HAP-1 (cell line): ENCODE measurements around the gene FERMT2.

Experiments used
- DNase-seq, 2 experiments: peaks; one replicate each; pipeline ENCODE4 v3.0.0-alpha.2; 2016 to 2020; ENCODE audit warnings: low spot score in 2 of 2
- H3K27me3 ChIP-seq: fragments of 250-450 bp; sonication (Bioruptor Pico); 2 replicates; pipeline ENCODE4 v1.5.1; 2020; ENCODE audit warnings: low read depth, mild to moderate bottlenecking, moderate library complexity
- H3K36me3 ChIP-seq: fragments of 250-450 bp; sonication (Bioruptor Pico); replicated peaks from 2 replicates; pipeline ENCODE4 v1.5.1; 2020; ENCODE audit warnings: mild to moderate bottlenecking
- H3K4me1 ChIP-seq: fragments of 250-450 bp; sonication (Bioruptor Pico); 2 replicates; pipeline ENCODE4 v1.5.1; 2020; ENCODE audit warnings: mild to moderate bottlenecking
- H3K4me3 ChIP-seq: fragments of 250-450 bp; sonication (Bioruptor Pico); 2 replicates; pipeline ENCODE4 v1.5.1; 2020; ENCODE audit warnings: mild to moderate bottlenecking, moderate library complexity
- H3K9me3 ChIP-seq: fragments of 250-450 bp; sonication (Bioruptor Pico); 2 replicates; pipeline ENCODE4 v1.5.1; 2020; ENCODE audit warnings: mild to moderate bottlenecking, moderate library complexity
- in situ Hi-C: fragments of 300-500 bp; cut with MboI; formaldehyde crosslinking; loops from 3 replicates; pipeline ENCODE4 v1.14.3; 2020; ENCODE audit warnings: low sequenced_read_pairs, inconsistent platforms, mixed read lengths

The FERMT2 gene

DNA sequence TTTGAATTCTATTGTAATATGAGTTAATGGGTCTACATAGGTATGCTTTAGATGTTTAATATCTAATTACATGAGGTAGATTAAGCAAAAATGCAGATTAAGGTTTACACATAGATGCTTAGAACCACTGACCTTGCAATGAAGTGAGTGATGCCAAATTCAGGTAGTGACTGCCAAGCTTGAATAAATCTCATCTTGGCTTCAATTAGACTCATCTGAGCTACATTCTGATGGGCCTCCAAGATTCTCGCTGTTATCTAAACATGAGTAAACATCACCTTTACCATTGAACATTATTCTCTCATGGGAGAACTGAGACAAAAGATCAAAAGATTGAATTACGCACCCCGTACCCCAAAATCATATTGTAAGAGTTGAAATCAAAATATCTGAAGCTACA, 90.6 kb downstream of the FERMT2 start:
- H3K27me3 ChIP-seq: no peaks in the 10 kb centered on the region
- H3K36me3 ChIP-seq: peaks cover 45% of the 10 kb centered on the region
- no peak for DNase-seq
- H3K4me1 ChIP-seq: peaks cover 32% of the 10 kb centered on the region
- no peak overlapping the region for H3K4me3 ChIP-seq
- no peaks in the 10 kb centered on the region for H3K9me3 ChIP-seq
- in situ Hi-C loops: no loop called here

DNA sequence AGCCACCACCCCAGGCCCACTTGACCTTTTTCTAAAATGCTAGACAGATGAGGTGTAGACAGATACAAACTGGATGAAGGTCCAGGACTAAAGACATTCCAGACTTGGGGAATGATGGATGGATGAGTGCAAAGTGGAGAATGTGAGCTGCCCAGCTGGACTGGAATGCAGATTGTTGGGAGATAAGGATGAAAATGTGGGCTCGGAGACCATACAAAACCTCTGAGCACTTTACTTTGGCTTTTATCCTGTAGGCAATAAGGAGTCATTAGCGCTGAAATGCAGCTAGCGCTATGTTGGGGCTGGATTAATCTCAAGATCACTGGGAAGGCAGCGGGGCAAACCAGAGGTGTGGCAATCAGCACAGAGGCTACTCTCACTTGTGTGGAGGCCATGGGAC, 94.7 kb downstream of the FERMT2 start:
- no peak overlapping the region for H3K4me3 ChIP-seq
- no peaks in the 10 kb centered on the region for H3K27me3 ChIP-seq
- DNase-seq: no peak
- H3K4me1 ChIP-seq: peaks cover 12% of the 10 kb centered on the region
- in situ Hi-C loops: no loop called here
- peaks cover 24% of the 10 kb centered on the region for H3K36me3 ChIP-seq
- no peaks in the 10 kb centered on the region for H3K9me3 ChIP-seq

DNA sequence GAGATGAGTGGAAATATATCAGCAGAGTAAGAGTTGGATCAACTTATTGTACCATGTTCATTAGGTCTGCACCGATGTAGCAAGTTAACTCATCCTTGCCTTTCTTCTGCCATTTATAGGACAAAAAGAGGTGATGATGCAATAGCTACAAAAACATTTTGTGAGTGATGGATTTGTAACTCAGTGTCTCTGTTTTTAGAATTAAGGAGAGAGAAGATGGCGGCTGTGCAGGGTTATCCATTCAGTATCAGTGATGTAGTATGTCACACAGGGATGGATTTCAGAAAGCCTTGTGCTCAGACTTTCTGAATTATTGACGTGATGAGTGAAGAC, 97.4 kb downstream of the FERMT2 start:
- peaks cover 12% of the 10 kb centered on the region for H3K4me1 ChIP-seq
- H3K9me3 ChIP-seq: no peaks in the 10 kb centered on the region
- H3K36me3 ChIP-seq: peaks cover 5% of the 10 kb centered on the region
- H3K27me3 ChIP-seq: no peaks in the 10 kb centered on the region
- DNase-seq: no peak
- no peak overlapping the region for H3K4me3 ChIP-seq
- in situ Hi-C loops: no loop called here

DNA sequence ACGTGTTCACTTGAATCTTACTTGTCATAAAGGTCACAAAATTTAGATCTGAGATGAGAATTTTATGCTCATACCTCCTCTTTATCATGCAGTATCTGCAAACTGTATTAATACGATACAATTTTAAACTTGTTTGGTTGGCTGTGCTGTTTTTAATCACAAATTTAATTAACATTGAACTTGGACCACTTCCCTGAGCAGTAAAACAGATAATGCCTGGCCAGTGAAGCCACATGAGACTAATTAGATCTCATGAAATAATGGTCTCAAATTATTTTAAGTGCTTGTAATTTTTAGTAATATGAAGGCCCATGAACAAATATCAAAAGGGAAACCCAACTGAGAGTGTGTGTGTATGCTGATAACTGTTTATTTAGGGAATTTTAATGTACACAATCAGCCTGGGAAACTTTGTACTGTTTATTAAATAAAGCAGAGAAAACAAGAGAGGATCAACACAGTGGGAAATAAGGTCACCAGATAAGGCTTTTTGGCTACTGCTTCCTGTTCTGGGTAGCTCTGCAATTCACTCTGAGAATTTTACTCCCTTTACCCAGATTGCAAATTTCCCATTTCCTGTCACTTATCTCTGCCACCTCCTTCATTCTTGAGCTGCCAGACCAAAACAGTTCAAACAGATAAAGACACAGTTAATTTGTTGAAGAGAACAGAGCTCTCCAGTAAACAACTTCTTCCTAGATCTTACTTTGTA, 97.9 kb downstream of the FERMT2 start:
- Histone ChIP-seq H3K9me3 (no peaks in the 10 kb centered on the region), H3K4me3 (no peak overlapping the region), H3K4me1 (peaks cover 7% of the 10 kb centered on the region), H3K27me3 (no peaks in the 10 kb centered on the region), H3K36me3 (peaks cover under 1% of the 10 kb centered on the region; the same call in 1 of the 2 replicates)
- in situ Hi-C loops: no loop called here
- no peak for DNase-seq

DNA sequence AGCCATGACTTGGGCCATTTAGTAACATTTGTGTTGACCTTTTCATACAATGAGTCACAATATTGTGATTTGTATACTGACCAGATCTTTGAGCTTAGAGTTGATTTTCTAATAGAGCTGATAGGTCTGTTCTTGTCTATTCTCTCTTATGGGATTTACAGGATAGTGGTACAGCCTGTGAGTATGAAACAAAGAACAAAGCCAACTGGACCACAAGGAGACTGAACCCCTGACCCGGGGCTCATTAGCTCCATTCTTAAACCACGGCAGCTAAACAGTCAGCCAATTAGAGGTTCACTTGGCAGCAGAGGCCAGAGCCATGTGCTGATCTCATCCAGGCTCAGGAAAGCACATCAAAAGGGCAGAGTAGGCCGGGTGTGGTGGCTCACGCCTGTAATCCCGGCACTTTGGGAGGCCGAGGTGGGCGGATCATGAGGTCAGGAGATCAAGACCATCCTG, 100.4 kb downstream of the FERMT2 start:
- H3K36me3 ChIP-seq: no peaks in the 10 kb centered on the region
- no peak for DNase-seq
- in situ Hi-C loops: no loop called here
- H3K9me3 ChIP-seq: no peaks in the 10 kb centered on the region
- H3K27me3 ChIP-seq: no peaks in the 10 kb centered on the region
- H3K4me3 ChIP-seq: no peak overlapping the region
- no peaks in the 10 kb centered on the region for H3K4me1 ChIP-seq

DNA sequence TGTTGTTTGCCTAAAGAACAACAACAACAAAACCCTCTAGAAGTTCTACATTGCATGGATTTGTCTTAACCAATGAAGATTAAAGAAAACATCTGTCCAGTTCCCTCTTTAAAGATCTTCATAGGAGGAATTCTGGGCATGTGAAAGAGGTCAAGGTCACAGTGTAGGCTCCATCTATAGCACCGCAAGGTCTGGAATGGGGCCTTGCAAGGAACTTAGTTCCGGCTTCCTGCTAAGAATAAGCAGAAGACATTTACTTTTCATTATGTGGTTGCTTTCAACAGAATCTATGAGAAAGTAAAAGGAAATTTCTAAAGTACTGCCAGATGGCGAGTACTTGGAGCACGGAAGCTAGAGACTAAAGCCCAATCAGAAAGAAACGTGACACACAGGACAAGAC, 102.2 kb downstream of the FERMT2 start:
- in situ Hi-C loops: no loop called here

DNA sequence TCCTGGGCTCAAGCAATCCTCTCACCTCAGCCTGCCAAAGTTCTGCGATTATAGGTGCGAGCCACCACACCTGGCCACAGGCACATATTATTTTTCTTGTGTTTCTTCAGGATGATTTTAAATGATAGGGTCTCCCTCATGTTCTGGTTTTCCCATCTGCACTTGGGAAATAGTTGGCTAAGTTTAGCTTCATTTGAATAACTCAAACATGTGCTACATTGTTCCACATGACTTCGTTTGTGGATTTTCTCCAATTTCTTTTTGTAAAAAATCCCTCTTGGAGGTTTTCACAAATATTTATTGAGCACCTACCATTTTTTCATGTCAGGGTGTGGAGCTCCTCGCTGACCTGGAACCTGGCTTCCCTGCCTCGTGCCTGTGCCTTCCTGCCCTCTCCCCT, 104.3 kb downstream of the FERMT2 start:
- Histone ChIP-seq H3K4me1 (peaks cover 5% of the 10 kb centered on the region), H3K9me3 (no peaks in the 10 kb centered on the region), H3K27me3 (no peaks in the 10 kb centered on the region), H3K36me3 (no peaks in the 10 kb centered on the region), H3K4me3 (no peak overlapping the region)
- in situ Hi-C loops: no loop called here
- no peak for DNase-seq

More for the DNA sequence above, 102.2 kb downstream of the FERMT2 start:
- H3K27me3 ChIP-seq: no peaks in the 10 kb centered on the region
- peaks cover 5% of the 10 kb centered on the region for H3K4me1 ChIP-seq
- H3K36me3 ChIP-seq: no peaks in the 10 kb centered on the region
- no peak for DNase-seq
- no peaks in the 10 kb centered on the region for H3K9me3 ChIP-seq
- H3K4me3 ChIP-seq: no peak overlapping the region

DNA sequence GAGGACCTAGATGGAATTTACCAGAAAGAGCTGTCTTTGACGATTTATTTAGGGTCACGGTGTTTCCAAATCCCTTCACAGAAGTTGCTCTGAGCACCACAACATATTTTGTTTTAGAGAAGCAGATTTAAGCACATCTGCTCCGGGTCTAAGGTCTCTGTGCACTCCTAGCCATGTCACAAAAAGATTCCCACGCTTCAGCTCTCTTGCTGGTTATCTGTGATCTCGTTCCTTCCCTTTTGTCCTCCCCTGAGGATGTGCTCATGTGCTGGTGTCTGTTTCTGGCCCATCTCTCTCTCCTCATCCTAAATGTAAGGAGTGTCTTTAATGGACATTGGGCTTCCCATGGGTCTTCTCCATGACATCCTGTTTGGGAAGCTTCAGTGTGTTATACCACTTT, 105.8 kb downstream of the FERMT2 start:
- peaks cover 5% of the 10 kb centered on the region for H3K4me1 ChIP-seq
- H3K9me3 ChIP-seq: no peaks in the 10 kb centered on the region
- no peak overlapping the region for H3K4me3 ChIP-seq
- H3K27me3 ChIP-seq: no peaks in the 10 kb centered on the region
- in situ Hi-C loops: no loop called here
- no peaks in the 10 kb centered on the region for H3K36me3 ChIP-seq
- DNase-seq: no peak

DNA sequence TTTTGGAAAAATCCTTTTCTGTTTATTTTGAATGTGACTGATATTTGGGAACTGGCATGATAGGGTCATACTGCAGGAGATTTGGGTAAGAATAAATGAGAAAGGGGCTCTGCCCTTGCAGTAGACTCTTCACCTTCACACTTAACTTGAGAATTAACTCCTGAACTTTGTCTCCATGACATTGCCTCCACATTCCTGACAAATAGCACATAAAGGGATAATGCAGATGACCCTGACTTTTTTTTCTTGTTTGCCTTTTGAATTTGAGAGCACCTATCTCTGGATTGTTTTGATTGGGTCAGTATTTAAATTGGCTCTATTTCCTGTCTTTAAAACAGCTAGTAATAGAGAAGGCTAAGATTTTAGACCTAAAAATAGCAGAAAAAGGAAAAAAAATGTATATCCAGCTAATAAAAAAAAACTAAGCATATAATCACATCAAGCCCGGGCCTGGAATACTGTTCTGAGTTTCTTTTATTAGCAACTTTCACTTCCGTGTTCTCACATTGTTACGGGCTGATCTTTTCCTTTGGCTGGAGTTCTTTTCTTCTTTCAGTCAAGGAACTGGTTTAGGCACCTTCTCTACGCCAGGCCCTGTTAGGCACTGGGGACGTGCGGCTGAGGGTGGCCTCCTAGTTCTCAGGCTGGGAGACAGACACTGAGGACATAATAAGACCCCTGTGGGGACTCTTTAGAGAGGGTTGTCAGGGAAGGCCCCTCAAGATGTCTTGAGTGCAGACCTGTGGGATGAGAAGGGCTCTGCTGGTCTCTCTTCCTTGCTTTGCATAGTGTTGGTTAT, 106.4 kb downstream of the FERMT2 start:
- no peak for DNase-seq
- H3K4me1 ChIP-seq: peaks cover 5% of the 10 kb centered on the region
- H3K27me3 ChIP-seq: no peaks in the 10 kb centered on the region
- H3K9me3 ChIP-seq: no peaks in the 10 kb centered on the region
- no peaks in the 10 kb centered on the region for H3K36me3 ChIP-seq
- in situ Hi-C loops: no loop called here
- no peak overlapping the region for H3K4me3 ChIP-seq

DNA sequence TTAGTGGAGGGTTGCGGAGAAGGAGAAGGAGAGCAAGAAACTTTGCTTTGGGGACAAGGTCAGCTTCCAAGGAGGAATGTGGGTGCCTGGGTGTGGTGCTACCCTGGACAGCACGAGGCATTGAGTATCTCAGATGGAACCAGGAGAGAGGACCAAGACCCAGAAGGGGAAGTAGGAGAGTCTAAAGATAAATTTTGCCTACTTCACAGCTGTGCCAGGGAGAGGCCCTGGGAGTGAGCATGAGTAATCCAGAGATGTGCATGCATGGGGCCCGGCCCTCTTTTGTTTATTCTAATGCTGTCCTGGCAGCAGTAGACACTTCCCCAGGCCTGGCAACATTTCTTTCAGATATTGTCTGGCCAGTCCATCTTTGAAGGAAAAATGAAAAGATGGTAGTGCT, 110.0 kb downstream of the FERMT2 start:
- no peak overlapping the region for H3K4me3 ChIP-seq
- DNase-seq: no peak
- in situ Hi-C loops: no loop called here

DNA sequence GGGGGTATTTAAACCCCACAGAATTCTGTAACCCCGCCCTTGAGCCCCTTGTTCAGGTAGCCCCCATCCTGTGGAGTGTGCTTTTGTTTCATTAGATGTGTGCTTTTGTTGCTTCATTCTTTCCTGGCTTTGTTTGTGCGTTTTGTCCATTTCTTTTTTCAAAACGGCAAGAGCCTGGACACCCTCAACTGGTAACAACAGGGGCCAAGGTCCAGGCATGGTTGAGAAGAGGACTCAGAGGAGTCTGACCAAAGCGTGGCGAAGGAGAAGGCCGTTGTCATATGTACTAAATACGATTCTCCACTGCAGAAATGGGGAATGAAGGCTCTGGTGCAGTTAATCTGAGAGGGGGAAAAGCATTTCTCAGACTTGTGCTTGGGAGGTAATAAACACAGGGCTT, 113.4 kb downstream of the FERMT2 start:
- H3K4me3 ChIP-seq: no peak overlapping the region
- peaks cover 9% of the 10 kb centered on the region for H3K4me1 ChIP-seq
- DNase-seq: no peak
- H3K36me3 ChIP-seq: no peaks in the 10 kb centered on the region
- in situ Hi-C loops: no loop called here
- H3K27me3 ChIP-seq: no peaks in the 10 kb centered on the region
- no peaks in the 10 kb centered on the region; the same call in 1 of the 2 replicates for H3K9me3 ChIP-seq

More for the DNA sequence above, 110.0 kb downstream of the FERMT2 start:
- Histone ChIP-seq H3K4me1 (peaks cover 5% of the 10 kb centered on the region), H3K27me3 (no peaks in the 10 kb centered on the region), H3K9me3 (no peaks in the 10 kb centered on the region; the same call in 1 of the 2 replicates), H3K36me3 (no peaks in the 10 kb centered on the region)

DNA sequence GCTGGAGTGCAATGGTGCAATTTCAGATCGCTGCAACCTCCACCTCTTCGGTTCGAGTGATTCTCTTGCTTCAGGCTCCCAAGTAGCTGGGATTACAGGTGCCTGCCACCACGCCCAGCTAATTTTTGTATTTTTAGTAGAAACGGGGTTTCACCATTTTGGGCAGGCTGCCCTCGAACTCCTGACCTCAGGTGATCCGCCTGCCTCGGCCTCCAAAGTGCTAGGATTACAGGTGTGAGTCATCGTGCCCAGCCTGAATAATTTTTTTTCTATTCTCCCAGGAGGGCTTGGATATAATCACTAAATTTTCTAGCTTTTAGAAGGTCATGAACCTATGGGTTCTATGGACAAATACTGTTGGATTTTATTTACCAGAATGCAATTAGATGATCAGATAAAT, 114.8 kb downstream of the FERMT2 start:
- Histone ChIP-seq H3K27me3 (no peaks in the 10 kb centered on the region), H3K4me1 (peaks cover 9% of the 10 kb centered on the region), H3K9me3 (no peaks in the 10 kb centered on the region; the same call in 1 of the 2 replicates), H3K36me3 (no peaks in the 10 kb centered on the region), H3K4me3 (no peak overlapping the region)
- no peak for DNase-seq
- in situ Hi-C loops: no loop called here

DNA sequence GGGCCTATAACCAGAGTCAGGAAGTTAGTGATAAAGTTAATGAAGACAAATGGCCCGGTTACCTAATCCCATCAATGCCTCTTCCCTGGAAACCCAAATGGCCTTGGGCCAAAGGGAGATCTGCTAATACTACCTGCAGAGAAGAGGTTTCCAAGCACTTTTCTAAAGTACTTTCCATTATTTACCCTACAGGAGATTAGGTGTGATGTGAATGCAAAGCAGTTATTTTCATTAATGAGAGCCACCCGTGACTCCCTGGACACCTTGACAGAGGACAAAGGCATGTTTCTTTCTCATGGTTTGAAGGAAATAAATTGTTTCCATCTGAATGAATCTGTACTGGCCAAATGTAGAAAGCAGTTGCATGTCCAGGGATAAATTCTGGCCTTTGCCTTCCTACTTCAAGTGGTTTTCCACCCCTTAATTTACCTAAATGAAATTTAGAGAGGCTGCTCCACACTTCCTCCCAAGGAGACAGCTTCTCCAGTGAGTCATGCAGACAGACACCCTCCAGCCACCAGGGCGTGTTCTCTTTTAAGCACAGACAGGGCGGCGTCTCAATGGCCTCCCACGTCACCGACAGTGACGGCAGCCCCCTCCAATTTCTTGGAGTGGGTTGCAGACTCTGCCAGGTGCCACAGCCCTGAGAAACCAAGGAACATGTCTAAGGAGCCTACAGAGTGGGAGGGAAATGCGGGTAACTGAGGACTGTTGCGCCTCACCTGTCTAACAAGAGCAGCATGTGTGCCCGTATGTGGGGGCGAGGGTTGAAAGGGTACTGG, 115.5 kb downstream of the FERMT2 start:
- DNase-seq: peak; percentile 12 to 31
- H3K27me3 ChIP-seq: no peaks in the 10 kb centered on the region
- no peaks in the 10 kb centered on the region; the same call in 1 of the 2 replicates for H3K9me3 ChIP-seq
- H3K36me3 ChIP-seq: no peaks in the 10 kb centered on the region
- peaks cover 9% of the 10 kb centered on the region for H3K4me1 ChIP-seq
- in situ Hi-C loops: no loop called here
- H3K4me3 ChIP-seq: no peak overlapping the region

DNA sequence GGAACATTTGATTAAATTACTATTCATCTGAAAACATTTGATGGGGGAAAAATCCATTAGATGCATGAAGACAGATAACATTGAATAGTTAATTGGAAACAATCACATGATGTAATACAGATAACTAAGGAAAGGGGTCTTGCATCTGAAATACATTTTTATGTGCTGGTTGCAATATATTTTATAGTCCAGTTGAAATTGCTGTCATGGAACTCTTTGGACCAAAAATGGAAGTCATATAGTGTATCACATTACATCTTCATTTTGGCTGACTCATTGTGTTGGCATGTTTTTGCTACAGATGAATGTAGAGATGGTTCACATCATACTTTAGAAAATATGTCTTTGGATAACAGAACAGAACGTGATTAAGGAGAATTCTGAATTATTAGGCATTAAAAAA, 116.4 kb downstream of the FERMT2 start:
- Histone ChIP-seq H3K4me1 (peaks cover 9% of the 10 kb centered on the region), H3K4me3 (no peak overlapping the region), H3K9me3 (no peaks in the 10 kb centered on the region; the same call in 1 of the 2 replicates), H3K27me3 (no peaks in the 10 kb centered on the region), H3K36me3 (no peaks in the 10 kb centered on the region)
- no peak for DNase-seq
- in situ Hi-C loops: no loop called here
